NCI-H526 (cell line): ENCODE results near the gene ENGASE.

Experiments
- DNase-seq, 2 experiments: peaks; one replicate each; lab custom pipeline; 2025; lab: John Stamatoyannopoulos, UW

The ENGASE gene

DNA sequence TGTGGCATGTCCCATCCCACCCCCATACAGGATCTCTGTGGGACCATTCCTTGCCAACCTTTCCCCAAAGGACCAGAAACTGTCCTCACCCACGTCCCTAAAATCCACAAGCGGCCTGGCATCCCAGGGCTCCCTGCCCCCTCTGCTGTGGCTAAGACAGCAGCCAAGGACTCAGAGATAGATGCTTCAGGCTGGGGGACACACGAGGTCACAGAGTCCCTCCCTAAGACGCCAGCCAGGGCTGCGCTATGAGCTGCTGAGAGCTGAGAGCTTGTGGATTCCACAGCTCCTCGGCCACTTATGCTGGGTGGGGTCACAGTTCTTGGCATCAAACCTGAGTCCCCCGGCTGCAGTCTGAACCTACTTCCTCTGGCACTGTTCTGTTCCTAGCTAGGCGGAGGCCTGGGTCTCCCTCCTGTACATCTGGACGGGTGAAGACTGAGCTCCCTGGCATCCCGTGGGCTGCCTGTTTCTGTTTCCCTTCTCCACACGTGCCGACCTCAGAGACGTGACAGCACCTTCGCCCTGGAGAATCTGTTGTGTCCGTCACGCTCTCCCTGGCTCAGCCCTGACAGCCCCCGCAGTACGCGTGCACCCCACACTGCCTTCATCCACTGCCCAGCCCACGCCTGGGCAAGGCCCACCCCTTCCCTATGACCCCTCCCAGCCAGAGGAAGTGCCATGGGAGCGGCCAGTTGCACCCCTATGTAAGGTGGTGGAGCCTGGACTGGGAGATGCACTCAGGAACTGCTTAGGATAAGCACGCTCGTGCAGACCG lies 61.2 kb downstream of the ENGASE start:
- no peak for DNase-seq
